ENCODE measurements around the gene ANKRD31.
"Not testable (repeated sequence)": the region's sequence is repeated elsewhere in the genome, so short reads cannot be mapped to it uniquely, and the experiment has no call there.

Gene ANKRD31

GRCh38 chr5:75142566-75143136 lies 94.0 kb downstream of the ANKRD31 start:
- no peak for DNase-seq

GRCh38 chr5:75140277-75140676 lies 96.4 kb downstream of the ANKRD31 start:
- no peak for DNase-seq

- DNase-seq, result no peak
Measured at GRCh38 chr5:75138689-75139088, 98.0 kb downstream of the ANKRD31 start.

GRCh38 chr5:75130818-75131349 lies 105.8 kb downstream of the ANKRD31 start:
- no peak for DNase-seq

- no peak for DNase-seq
Measured at GRCh38 chr5:75116856-75117255, 119.8 kb downstream of the ANKRD31 start.

GRCh38 chr5:75114311-75114710 lies 122.4 kb downstream of the ANKRD31 start:
- DNase-seq, result not testable (repeated sequence)

GRCh38 chr5:75113354-75114113 lies 123.1 kb downstream of the ANKRD31 start:
- no peak for DNase-seq

- no peak for DNase-seq
Measured at GRCh38 chr5:75108931-75109596, 127.6 kb downstream of the ANKRD31 start.

- DNase-seq, result no peak
Measured at GRCh38 chr5:75108515-75108914, 128.2 kb downstream of the ANKRD31 start.

GRCh38 chr5:75095956-75096355 lies 140.7 kb downstream of the ANKRD31 start:
- DNase-seq, result not testable (repeated sequence)

- no peak for DNase-seq
Measured at GRCh38 chr5:75091597-75091996, 145.1 kb downstream of the ANKRD31 start.

GRCh38 chr5:75089662-75090061 lies 147.0 kb downstream of the ANKRD31 start:
- DNase-seq, result no peak

- DNase-seq, result no peak
Measured at GRCh38 chr5:75089137-75089536, 147.5 kb downstream of the ANKRD31 start.

- no peak for DNase-seq
Measured at GRCh38 chr5:75088648-75089047, 148.0 kb downstream of the ANKRD31 start.

- no peak for DNase-seq
Measured at GRCh38 chr5:75081510-75081909, 155.2 kb downstream of the ANKRD31 start.

GRCh38 chr5:75079346-75079745 lies 157.3 kb downstream of the ANKRD31 start:
- not testable (repeated sequence) for DNase-seq

GRCh38 chr5:75078027-75078426 lies 158.7 kb downstream of the ANKRD31 start:
- DNase-seq, result no peak

- DNase-seq, result no peak
Measured at GRCh38 chr5:75072061-75072460, 164.6 kb downstream of the ANKRD31 start.

- no peak for DNase-seq
Measured at GRCh38 chr5:75071100-75071499, 165.6 kb downstream of the ANKRD31 start.

GRCh38 chr5:75067434-75067833 lies 169.2 kb downstream of the ANKRD31 start:
- no peak for DNase-seq

GRCh38 chr5:75062925-75063531 lies 173.7 kb downstream of the ANKRD31 start:
- DNase-seq, result no peak

- DNase-seq, result no peak
Measured at GRCh38 chr5:75059912-75060545, 176.6 kb downstream of the ANKRD31 start.

- no peak for DNase-seq
Measured at GRCh38 chr5:75058986-75059535, 177.6 kb downstream of the ANKRD31 start.

Measured in NCI-H345 (cell line).